ENCODE measurements around the gene SPIRE1.

GRCh38 chr18:12443551-12443950, 214.4 kb downstream of the SPIRE1 start:
- TF ChIP-seq CTCF (IDR thresholded peaks at IDR 0.05) (no peak), POLR2A (IDR thresholded peaks at IDR 0.05) (no peak)
